HG03103 (cell line): ENCODE measurements around the gene PRICKLE2.

Source experiments
- ATAC-seq: cut with Tn5 transposase; IDR thresholded peaks from one replicate; pipeline ENCODE4 v1.9.1; 2021; ENCODE audit warnings: low read depth; ENCODE audit not compliant: unreplicated experiment

Gene PRICKLE2

GRCh38 chr3:64082411-64082810 lies 142.9 kb downstream of the PRICKLE2 start:
- ATAC-seq, result no peak

DNA sequence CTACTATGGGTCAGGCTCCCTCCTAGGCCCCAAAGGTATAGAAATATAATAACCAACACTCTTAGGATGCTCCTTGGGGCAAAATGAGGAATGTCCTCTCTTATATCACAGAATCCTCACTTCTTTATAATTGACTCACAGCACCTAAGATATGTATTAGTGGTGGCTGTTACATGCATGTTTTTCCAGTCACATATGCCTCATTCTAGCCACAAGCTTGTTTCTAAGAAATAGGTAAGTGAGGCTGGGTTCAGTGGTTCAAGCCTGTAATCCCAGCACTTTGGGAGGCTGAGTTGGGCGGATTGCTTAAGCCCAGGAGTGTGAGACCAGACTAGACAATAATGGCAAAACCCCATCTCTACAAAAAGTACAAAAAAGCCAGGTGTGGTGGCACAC lies 144.0 kb downstream of the PRICKLE2 start:
- ATAC-seq, result no peak

GRCh38 chr3:64080616-64081234 lies 144.5 kb downstream of the PRICKLE2 start:
- no peak for ATAC-seq

GRCh38 chr3:64079369-64080150 lies 145.7 kb downstream of the PRICKLE2 start:
- no peak for ATAC-seq

DNA sequence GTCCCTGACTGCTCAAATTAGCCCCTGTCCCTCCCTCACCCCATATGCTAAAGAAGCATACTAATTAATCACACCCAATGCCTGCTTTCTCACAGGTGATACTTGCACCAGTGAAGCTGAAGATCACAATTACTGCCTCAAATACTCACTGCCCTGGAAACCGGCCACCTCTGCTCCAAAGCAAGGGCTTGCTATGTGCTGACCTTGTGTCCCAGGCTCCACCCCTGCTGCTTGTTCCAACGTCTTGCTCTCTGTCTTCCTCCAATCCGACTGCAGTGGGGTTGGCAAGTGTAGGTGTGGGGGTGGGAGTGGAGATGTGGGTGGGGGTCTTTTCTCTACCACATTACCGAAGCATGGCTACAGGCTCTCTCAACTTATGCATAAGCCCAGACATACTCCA lies 146.3 kb downstream of the PRICKLE2 start:
- ATAC-seq, result no peak

- no peak for ATAC-seq
Measured at GRCh38 chr3:64074895-64075679, 150.2 kb downstream of the PRICKLE2 start.

DNA sequence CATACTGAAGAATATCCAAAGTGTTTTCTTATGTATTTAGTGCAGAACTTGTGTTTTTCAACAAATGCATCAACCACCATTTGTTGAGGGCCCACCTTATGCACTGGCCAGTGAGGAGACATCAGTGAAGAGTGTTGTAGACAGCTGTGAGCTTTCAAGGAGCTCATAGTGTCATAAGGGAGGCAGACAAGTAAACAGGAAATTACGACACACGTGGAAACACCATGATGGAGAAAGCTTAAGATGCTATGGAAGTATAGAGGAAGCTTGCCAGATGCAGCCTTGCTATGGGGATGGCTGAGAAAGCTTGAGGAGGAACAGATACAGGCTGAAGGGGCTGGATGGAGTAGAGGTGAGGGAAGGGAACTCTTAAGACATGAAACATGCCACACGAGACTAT lies 151.2 kb downstream of the PRICKLE2 start:
- ATAC-seq, result no peak

- no peak for ATAC-seq
Measured at GRCh38 chr3:64073158-64073761, 152.0 kb downstream of the PRICKLE2 start.

- ATAC-seq, result no peak
Measured at GRCh38 chr3:64072126-64072525, 153.1 kb downstream of the PRICKLE2 start.

DNA sequence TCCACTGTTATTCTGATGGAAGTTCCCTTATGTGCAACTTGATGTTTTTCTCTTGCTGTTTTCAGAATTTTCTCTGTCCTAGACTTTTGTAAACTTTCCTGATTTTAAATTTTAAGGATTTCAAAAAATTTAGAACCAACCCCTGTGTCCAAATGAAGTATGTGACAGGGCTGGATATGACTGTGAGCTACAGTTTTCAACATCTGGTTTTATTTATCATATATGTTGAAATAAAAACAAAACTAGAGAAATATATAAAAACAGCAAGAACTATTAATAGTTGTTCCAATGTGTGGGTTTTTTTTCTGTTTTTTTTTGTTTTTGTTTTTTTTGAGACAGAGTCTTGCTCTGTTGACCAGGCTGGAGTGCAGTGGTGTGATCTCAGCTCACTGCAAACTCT lies 154.6 kb downstream of the PRICKLE2 start:
- no peak for ATAC-seq

DNA sequence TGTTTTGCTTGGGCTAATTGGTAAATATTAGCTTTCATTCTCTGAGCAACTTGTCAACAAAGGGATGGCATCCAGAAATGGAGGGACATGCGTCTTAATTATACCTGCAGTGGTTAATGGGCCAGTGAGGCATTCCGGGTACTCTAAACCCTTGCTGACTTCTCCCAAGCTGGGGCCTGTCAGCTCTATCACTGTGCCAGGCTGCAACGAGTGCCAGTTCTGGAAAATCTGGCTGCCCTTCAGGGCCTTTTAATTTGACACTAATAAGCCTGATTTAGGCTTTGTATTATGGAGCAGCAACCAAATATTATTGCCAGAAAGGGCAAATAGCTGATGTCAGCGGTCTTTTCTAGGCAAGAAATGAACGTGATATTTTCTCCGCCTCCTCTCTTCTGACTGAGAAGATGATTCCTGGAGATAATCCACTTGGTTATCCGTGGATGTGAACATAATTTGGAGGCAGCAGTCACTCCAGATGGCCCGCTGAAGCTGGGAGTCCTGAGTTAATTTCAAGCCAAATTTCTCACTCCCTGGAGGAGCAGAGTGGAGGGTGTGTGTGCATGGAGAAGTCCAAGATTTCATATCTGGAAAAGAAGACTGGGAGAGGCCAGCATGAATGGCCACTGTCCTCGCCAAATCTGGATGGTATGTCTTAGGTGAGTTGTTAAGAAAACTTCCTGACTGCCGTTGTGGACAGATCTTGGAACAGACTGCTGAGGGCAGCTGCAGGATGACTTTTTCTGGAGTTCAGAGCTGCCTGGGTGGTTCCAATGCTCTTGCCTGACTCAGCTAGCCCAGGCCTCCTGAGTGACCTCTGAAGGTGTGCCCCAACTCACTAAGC lies 157.5 kb downstream of the PRICKLE2 start:
- ATAC-seq, result no peak

GRCh38 chr3:64064804-64065203 lies 160.5 kb downstream of the PRICKLE2 start:
- ATAC-seq, result no peak

- ATAC-seq, result no peak
Measured at GRCh38 chr3:64063983-64064438, 161.3 kb downstream of the PRICKLE2 start.

DNA sequence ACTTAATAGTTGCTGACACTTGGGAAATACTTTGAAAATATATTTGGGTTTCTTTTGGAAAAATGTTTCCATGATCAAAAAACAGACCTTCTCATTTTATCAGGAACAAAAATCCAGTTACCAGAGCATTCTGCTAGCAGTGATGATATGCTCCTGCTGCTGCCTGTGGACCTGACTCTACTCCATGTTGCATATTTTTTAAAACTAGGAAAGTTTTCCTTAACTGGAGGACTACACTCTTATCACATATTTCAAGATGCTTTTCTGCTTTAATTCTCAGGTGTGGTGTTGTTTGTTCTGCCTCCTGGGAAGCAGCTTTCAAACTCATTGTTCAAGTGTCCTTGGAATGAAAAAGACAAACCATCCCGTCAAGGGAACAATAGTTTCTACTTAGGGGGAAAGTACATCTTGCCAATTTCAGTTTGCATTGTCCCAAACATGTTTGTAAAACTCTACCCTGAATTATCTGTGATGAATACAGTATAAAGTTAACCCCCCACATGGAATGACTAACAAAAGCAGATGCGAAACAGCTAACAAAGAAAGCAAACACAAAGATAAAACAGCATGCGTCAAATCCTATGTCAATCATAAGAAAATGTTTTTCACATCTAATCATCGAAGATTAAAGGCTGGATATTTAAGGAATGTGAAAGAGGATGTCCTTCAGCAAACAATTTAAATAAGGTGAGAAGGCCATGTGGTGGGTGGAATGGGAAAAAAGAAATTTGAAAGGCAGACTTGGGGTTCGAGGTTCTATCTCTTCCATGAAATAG lies 161.9 kb downstream of the PRICKLE2 start:
- ATAC-seq, result no peak

DNA sequence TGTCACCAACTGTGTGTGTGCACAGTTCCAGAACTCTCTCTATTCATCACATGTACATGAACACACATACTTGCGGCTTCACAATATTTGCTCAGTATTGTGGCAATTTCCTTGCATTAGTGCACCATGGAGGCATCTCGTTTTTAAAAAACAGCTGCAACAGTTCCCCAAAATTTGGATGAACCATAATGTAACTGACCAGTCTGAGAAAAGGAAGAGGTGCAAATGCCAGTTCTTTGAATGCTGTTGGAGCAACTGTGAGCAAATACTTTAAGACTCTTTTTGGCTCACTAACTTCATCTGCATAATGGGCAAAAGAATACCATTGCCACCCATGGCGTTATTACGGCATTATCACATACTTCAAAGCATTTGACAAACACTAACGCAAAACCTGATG lies 163.6 kb downstream of the PRICKLE2 start:
- no peak for ATAC-seq

GRCh38 chr3:64059484-64060175 lies 165.6 kb downstream of the PRICKLE2 start:
- ATAC-seq, result no peak

GRCh38 chr3:64058566-64058965 lies 166.7 kb downstream of the PRICKLE2 start:
- ATAC-seq, result no peak

GRCh38 chr3:64057231-64057630 lies 168.0 kb downstream of the PRICKLE2 start:
- no peak for ATAC-seq
